HEK293 (cell line): ENCODE measurements around the gene FSTL4.

ENCODE experiments used
- CTCF ChIA-PET: fragments of 350-600 bp; formaldehyde crosslinking; extraction: SDS; loops from one replicate; lab custom pipeline; 2021; ENCODE audit warnings: antibody characterized with exemption; lab: Yijun Ruan, JAX
- POLR2A ChIA-PET: fragments of 300-600 bp; formaldehyde crosslinking; extraction: SDS; loops from one replicate; lab custom pipeline; 2020; ENCODE audit warnings: antibody characterized with exemption, inconsistent platforms; lab: Yijun Ruan, JAX
- H3K27ac ChIP-seq: fragments of 200-500 bp; sonication (Bioruptor generic); 2 replicates; pipeline ENCODE4 v1.5.1; 2014; ENCODE audit warnings: low read depth, low read length, control low read depth, inconsistent platforms; ENCODE audit errors: extremely low read depth
- H3K36me3 ChIP-seq, 2 experiments: fragments of 200-500 bp in 1 of 2; sonication (Bioruptor generic) in 1 of 2; 1 replicate in 1 of 2; 2 replicates in 1 of 2; pipeline ENCODE4 v1.5.1; 2014 to 2017; ENCODE audit warnings: inconsistent platforms in 2 of 2, low read length in 2 of 2; ENCODE audit not compliant: control insufficient read depth in 2 of 2, insufficient read depth in 1 of 2
- H3K4me1 ChIP-seq: fragments of 200-500 bp; sonication (Bioruptor generic); 2 replicates; pipeline ENCODE4 v1.5.1; 2014; ENCODE audit warnings: mild to moderate bottlenecking, low read length, inconsistent platforms; ENCODE audit not compliant: control insufficient read depth, insufficient read depth
- H3K4me3 ChIP-seq: 2 replicates; pipeline ENCODE4 v1.5.1; 2011; ENCODE audit warnings: low read depth, mild to moderate bottlenecking, control low read depth, low read length, moderate library complexity
- H3K9me3 ChIP-seq: fragments of 200-500 bp; sonication (Bioruptor generic); 2 replicates; pipeline ENCODE4 v1.5.1; 2014; ENCODE audit warnings: low read depth, low read length, inconsistent platforms; ENCODE audit not compliant: control insufficient read depth, insufficient read depth
- SCRT1 ChIP-seq: fragments of 450-650 bp; formaldehyde crosslinking; IDR thresholded peaks from 2 replicates; pipeline ENCODE4 v1.5.1; 2016; ENCODE audit warnings: missing biosample characterization, missing genetic modification characterization, borderline replicate concordance
- SETDB1 ChIP-seq: IDR thresholded peaks from one replicate; pipeline ENCODE4 v1.6.1; 2017; ENCODE audit warnings: mild to moderate bottlenecking, low read length, moderate library complexity, mixed read lengths; ENCODE audit not compliant: insufficient read length
- WT1 ChIP-seq: fragments of 450-650 bp; formaldehyde crosslinking; IDR thresholded peaks from 2 replicates; pipeline ENCODE4 v1.5.1; 2016; ENCODE audit warnings: missing biosample characterization, missing genetic modification characterization
- YY2 ChIP-seq: fragments of 450-650 bp; formaldehyde crosslinking; IDR thresholded peaks from 2 replicates; pipeline ENCODE4 v1.5.1; 2016; ENCODE audit warnings: missing biosample characterization, missing genetic modification characterization
- ZFP3 ChIP-seq: fragments of 450-650 bp; formaldehyde crosslinking; IDR thresholded peaks from 2 replicates; pipeline ENCODE4 v1.5.1; 2016; ENCODE audit warnings: low read depth, missing biosample characterization, missing genetic modification characterization
- ZNF114 ChIP-seq: fragments of 450-650 bp; formaldehyde crosslinking; IDR thresholded peaks from 2 replicates; pipeline ENCODE4 v1.5.0; 2017; ENCODE audit warnings: missing biosample characterization, missing genetic modification characterization
- ZNF157 ChIP-seq: fragments of 450-650 bp; formaldehyde crosslinking; IDR thresholded peaks from 2 replicates; pipeline ENCODE4 v1.5.1; 2016; ENCODE audit warnings: missing biosample characterization, missing genetic modification characterization
- ZNF211 ChIP-seq: fragments of 450-650 bp; formaldehyde crosslinking; IDR thresholded peaks from 2 replicates; pipeline ENCODE4 v1.5.1; 2016; ENCODE audit warnings: low read depth, missing biosample characterization, missing genetic modification characterization
- ZNF266 ChIP-seq: fragments of 450-650 bp; formaldehyde crosslinking; IDR thresholded peaks from 2 replicates; pipeline ENCODE4 v1.5.1; 2016; ENCODE audit warnings: missing biosample characterization, missing genetic modification characterization, low read depth
- ZNF529 ChIP-seq: fragments of 450-650 bp; formaldehyde crosslinking; IDR thresholded peaks from 2 replicates; pipeline ENCODE4 v1.5.1; 2017; ENCODE audit warnings: missing genetic modification characterization, missing biosample characterization; ENCODE audit not compliant: insufficient replicate concordance
- ZNF561 ChIP-seq: fragments of 450-650 bp; IDR thresholded peaks from 2 replicates; pipeline ENCODE4 v1.5.1; 2018; ENCODE audit warnings: missing biosample characterization, missing genetic modification characterization, borderline replicate concordance
- ZNF585B ChIP-seq: fragments of 450-650 bp; formaldehyde crosslinking; IDR thresholded peaks from 2 replicates; pipeline ENCODE4 v1.5.1; 2016; ENCODE audit warnings: missing biosample characterization, missing genetic modification characterization
- ZNF596 ChIP-seq: fragments of 450-650 bp; IDR thresholded peaks from 2 replicates; pipeline ENCODE4 v1.5.0; 2018; ENCODE audit warnings: missing biosample characterization, mild to moderate bottlenecking, missing genetic modification characterization, moderate library complexity
- ZNF658 ChIP-seq: fragments of 450-650 bp; formaldehyde crosslinking; IDR thresholded peaks from 2 replicates; pipeline ENCODE4; 2016; ENCODE audit warnings: missing biosample characterization, missing genetic modification characterization
- TF ChIP-seq, protein P1 (sequence below): fragments of 450-650 bp; formaldehyde crosslinking; IDR thresholded peaks from 2 replicates; pipeline ENCODE4 v1.5.1; 2016; ENCODE audit warnings: missing biosample characterization, missing genetic modification characterization, low read depth
- TF ChIP-seq, protein P2 (sequence below): IDR thresholded peaks from 2 replicates; pipeline ENCODE4 v1.6.1; 2011; ENCODE audit warnings: mild to moderate bottlenecking, low read depth, low read length, borderline replicate concordance
- TF ChIP-seq, protein P3 (sequence below): fragments of 450-650 bp; formaldehyde crosslinking; optimal IDR thresholded peaks from 2 replicates; pipeline ENCODE3; 2016; ENCODE audit warnings: missing biosample characterization, mild to moderate bottlenecking, missing genetic modification characterization
- TF ChIP-seq, protein P4 (sequence below): fragments of 450-650 bp; formaldehyde crosslinking; IDR thresholded peaks from 2 replicates; pipeline ENCODE4 v1.5.1; 2016; ENCODE audit warnings: missing biosample characterization, missing genetic modification characterization
- TF ChIP-seq, protein P5 (sequence below): fragments of 450-650 bp; formaldehyde crosslinking; IDR thresholded peaks from 2 replicates; pipeline ENCODE4 v1.5.1; 2016; ENCODE audit warnings: missing biosample characterization, missing genetic modification characterization
- TF ChIP-seq, protein P6 (sequence below): fragments of 450-650 bp; formaldehyde crosslinking; IDR thresholded peaks from 2 replicates; pipeline ENCODE4 v1.5.1; 2016; ENCODE audit warnings: missing biosample characterization, missing genetic modification characterization

FSTL4 gene

DNA sequence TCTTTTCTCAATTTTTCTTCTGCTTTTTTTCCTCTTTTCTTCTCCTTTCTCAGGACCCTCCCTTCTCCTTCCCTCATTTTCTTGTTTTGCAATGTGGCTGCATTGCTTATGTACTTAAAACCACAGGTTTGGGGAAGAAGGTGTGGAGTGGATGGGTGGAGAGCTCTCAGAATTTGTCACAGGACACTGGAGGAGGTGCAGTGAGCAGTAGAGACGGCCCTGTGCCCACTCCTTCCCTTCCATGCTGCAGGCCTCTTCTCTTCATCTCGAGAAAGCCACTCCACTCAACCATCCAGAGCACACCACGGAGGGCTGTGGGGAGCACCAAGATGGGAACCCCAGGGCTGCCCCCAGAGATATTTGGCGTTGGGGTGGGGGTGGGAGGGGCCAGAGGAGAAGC is 92.3 kb downstream of the FSTL4 start:
- no peaks in the 10 kb centered on the region for H3K36me3 ChIP-seq
- ChIA-PET POLR2A (no interaction called here), CTCF (no interaction called here)
- peaks cover 13% of the 10 kb centered on the region for H3K4me1 ChIP-seq
- H3K4me3 ChIP-seq: no peak overlapping the region
- H3K27ac ChIP-seq: no peak overlapping the region
- H3K9me3 ChIP-seq: no peaks in the 10 kb centered on the region
- TF ChIP-seq ZFP3 (tag by site-specific recombination) (no peak), ZNF211 (tag by site-specific recombination) (no peak), ZNF561 (tag by site-specific recombination) (no peak), SETDB1 (no peak), ZNF658 (no peak), ZNF585B (tag by site-specific recombination) (no peak), ZNF596 (tag by site-specific recombination) (no peak), ZNF157 (no peak), SCRT1 (tag by site-specific recombination) (no peak), ZNF114 (tag by site-specific recombination) (no peak), YY2 (tag by site-specific recombination) (no peak), ZNF266 (tag by site-specific recombination) (no peak), WT1 (tag by site-specific recombination) (no peak), ZNF529 (no peak)
- TF ChIP-seq, protein P1, sequence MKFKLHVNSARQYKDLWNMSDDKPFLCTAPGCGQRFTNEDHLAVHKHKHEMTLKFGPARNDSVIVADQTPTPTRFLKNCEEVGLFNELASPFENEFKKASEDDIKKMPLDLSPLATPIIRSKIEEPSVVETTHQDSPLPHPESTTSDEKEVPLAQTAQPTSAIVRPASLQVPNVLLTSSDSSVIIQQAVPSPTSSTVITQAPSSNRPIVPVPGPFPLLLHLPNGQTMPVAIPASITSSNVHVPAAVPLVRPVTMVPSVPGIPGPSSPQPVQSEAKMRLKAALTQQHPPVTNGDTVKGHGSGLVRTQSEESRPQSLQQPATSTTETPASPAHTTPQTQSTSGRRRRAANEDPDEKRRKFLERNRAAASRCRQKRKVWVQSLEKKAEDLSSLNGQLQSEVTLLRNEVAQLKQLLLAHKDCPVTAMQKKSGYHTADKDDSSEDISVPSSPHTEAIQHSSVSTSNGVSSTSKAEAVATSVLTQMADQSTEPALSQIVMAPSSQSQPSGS (tag by site-specific recombination): no peak
- TF ChIP-seq, protein P2, sequence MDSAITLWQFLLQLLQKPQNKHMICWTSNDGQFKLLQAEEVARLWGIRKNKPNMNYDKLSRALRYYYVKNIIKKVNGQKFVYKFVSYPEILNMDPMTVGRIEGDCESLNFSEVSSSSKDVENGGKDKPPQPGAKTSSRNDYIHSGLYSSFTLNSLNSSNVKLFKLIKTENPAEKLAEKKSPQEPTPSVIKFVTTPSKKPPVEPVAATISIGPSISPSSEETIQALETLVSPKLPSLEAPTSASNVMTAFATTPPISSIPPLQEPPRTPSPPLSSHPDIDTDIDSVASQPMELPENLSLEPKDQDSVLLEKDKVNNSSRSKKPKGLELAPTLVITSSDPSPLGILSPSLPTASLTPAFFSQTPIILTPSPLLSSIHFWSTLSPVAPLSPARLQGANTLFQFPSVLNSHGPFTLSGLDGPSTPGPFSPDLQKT: no peak
- TF ChIP-seq, protein P3, sequence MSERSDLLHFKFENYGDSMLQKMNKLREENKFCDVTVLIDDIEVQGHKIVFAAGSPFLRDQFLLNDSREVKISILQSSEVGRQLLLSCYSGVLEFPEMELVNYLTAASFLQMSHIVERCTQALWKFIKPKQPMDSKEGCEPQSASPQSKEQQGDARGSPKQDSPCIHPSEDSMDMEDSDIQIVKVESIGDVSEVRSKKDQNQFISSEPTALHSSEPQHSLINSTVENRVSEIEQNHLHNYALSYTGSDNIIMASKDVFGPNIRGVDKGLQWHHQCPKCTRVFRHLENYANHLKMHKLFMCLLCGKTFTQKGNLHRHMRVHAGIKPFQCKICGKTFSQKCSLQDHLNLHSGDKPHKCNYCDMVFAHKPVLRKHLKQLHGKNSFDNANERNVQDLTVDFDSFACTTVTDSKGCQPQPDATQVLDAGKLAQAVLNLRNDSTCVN (tag by site-specific recombination): no peak
- TF ChIP-seq, protein P4, sequence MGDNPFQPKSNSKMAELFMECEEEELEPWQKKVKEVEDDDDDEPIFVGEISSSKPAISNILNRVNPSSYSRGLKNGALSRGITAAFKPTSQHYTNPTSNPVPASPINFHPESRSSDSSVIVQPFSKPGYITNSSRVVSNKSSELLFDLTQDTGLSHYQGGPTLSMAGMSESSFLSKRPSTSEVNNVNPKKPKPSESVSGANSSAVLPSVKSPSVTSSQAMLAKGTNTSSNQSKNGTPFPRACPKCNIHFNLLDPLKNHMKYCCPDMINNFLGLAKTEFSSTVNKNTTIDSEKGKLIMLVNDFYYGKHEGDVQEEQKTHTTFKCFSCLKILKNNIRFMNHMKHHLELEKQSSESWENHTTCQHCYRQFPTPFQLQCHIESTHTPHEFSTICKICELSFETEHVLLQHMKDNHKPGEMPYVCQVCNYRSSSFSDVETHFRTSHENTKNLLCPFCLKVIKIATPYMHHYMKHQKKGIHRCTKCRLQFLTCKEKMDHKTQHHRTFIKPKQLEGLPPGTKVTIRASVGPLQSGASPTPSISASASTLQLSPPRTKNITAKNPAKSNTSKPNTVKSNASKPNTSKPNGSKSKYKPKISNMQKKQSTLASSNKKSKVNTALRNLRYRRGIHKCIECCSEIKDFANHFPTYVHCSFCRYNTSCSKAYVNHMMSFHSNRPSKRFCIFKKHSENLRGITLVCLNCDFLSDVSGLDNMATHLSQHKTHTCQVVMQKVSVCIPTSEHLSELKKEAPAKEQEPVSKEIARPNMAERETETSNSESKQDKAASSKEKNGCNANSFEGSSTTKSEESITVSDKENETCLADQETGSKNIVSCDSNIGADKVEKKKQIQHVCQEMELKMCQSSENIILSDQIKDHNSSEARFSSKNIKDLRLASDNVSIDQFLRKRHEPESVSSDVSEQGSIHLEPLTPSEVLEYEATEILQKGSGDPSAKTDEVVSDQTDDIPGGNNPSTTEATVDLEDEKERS (tag by site-specific recombination): no peak
- TF ChIP-seq, protein P5, sequence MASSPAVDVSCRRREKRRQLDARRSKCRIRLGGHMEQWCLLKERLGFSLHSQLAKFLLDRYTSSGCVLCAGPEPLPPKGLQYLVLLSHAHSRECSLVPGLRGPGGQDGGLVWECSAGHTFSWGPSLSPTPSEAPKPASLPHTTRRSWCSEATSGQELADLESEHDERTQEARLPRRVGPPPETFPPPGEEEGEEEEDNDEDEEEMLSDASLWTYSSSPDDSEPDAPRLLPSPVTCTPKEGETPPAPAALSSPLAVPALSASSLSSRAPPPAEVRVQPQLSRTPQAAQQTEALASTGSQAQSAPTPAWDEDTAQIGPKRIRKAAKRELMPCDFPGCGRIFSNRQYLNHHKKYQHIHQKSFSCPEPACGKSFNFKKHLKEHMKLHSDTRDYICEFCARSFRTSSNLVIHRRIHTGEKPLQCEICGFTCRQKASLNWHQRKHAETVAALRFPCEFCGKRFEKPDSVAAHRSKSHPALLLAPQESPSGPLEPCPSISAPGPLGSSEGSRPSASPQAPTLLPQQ (tag by site-specific recombination): no peak
- TF ChIP-seq, protein P6, sequence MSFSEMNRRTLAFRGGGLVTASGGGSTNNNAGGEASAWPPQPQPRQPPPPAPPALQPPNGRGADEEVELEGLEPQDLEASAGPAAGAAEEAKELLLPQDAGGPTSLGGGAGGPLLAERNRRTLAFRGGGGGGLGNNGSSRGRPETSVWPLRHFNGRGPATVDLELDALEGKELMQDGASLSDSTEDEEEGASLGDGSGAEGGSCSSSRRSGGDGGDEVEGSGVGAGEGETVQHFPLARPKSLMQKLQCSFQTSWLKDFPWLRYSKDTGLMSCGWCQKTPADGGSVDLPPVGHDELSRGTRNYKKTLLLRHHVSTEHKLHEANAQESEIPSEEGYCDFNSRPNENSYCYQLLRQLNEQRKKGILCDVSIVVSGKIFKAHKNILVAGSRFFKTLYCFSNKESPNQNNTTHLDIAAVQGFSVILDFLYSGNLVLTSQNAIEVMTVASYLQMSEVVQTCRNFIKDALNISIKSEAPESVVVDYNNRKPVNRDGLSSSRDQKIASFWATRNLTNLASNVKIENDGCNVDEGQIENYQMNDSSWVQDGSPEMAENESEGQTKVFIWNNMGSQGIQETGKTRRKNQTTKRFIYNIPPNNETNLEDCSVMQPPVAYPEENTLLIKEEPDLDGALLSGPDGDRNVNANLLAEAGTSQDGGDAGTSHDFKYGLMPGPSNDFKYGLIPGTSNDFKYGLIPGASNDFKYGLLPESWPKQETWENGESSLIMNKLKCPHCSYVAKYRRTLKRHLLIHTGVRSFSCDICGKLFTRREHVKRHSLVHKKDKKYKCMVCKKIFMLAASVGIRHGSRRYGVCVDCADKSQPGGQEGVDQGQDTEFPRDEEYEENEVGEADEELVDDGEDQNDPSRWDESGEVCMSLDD (tag by site-specific recombination): no peak
